HepG2 (cell line): ENCODE results near the gene MAP2K7. TPM values are rescaled to one million over a fixed set of nuclear protein-coding genes. Genes with fewer than 3 reads are reported as not detected.
A peak's percentile ranks its signal among the peaks of the same experiment; 100 is the strongest.

Experiments used
- ARID4A ChIP-seq: sonication (generic); formaldehyde crosslinking; IDR thresholded peaks from 2 replicates; pipeline ENCODE4 v1.5.0; 2020; ENCODE audit warnings: mild to moderate bottlenecking, missing genetic modification reagents, borderline replicate concordance
- HMGXB3 ChIP-seq: sonication (generic); formaldehyde crosslinking; IDR thresholded peaks from 2 replicates; pipeline ENCODE4 v1.4.0; 2020; ENCODE audit warnings: missing genetic modification reagents, borderline replicate concordance
- JUNB ChIP-seq: sonication (generic); formaldehyde crosslinking; IDR thresholded peaks from 2 replicates; pipeline ENCODE4 v1.8.0; 2022; ENCODE audit warnings: missing genetic modification reagents, mild to moderate bottlenecking, borderline replicate concordance
- MIXL1 ChIP-seq: IDR thresholded peaks from 2 replicates; pipeline ENCODE4 v1.6.1; 2016
- MNT ChIP-seq: fragments of 450-650 bp; IDR thresholded peaks from 2 replicates; pipeline ENCODE4 v1.6.1; 2016
- SMAD1 ChIP-seq: sonication (generic); formaldehyde crosslinking; IDR thresholded peaks from 2 replicates; pipeline ENCODE4 v1.4.0; 2020; ENCODE audit warnings: missing genetic modification reagents, low read depth, mild to moderate bottlenecking, borderline replicate concordance
- TBL1XR1 ChIP-seq: fragments of 150-350 bp; IDR thresholded peaks from 2 replicates; pipeline ENCODE4 v1.6.1; 2014; ENCODE audit warnings: borderline replicate concordance, low read length; ENCODE audit not compliant: partially characterized antibody
- ZBTB44 ChIP-seq: sonication (generic); formaldehyde crosslinking; IDR thresholded peaks from 2 replicates; pipeline ENCODE4 v1.4.0; 2020; ENCODE audit warnings: missing genetic modification reagents
- ZFP90 ChIP-seq: sonication (generic); formaldehyde crosslinking; IDR thresholded peaks from 2 replicates; pipeline ENCODE4 v1.8.0; 2022; ENCODE audit warnings: missing genetic modification reagents, mild to moderate bottlenecking, inconsistent platforms, borderline replicate concordance
- ZNF253 ChIP-seq: sonication (generic); formaldehyde crosslinking; IDR thresholded peaks from 2 replicates; pipeline ENCODE4 v1.8.0; 2022; ENCODE audit warnings: mild to moderate bottlenecking, missing genetic modification reagents, borderline replicate concordance
- ZNF382 ChIP-seq: sonication (generic); formaldehyde crosslinking; IDR thresholded peaks from 2 replicates; pipeline ENCODE4 v1.5.0; 2020; ENCODE audit warnings: missing genetic modification reagents, mild to moderate bottlenecking, borderline replicate concordance
- ZNF709 ChIP-seq: sonication (generic); formaldehyde crosslinking; IDR thresholded peaks from 2 replicates; pipeline ENCODE4 v1.5.0; 2020; ENCODE audit warnings: mild to moderate bottlenecking, missing genetic modification reagents
- ZUFSP ChIP-seq: sonication (generic); formaldehyde crosslinking; IDR thresholded peaks from 2 replicates; pipeline ENCODE4 v1.9.0; 2021; ENCODE audit warnings: missing genetic modification reagents, mild to moderate bottlenecking, borderline replicate concordance
- polyA plus RNA-seq, 8 experiments: library from polyadenylated mRNA; depleted of rRNA in 3 of 8; stranded (reverse) in 7 of 8; unstranded in 1 of 8; fragments of >200 nt; fragmentation: Illumina TruSeq in 4 of 8; extraction: Trizol in 4 of 8; gene quantifications; 2 replicates each; pipeline versions ENCODE4 v1.2.1 to v1.2.3, GENCODE V29; 2011 to 2016; ENCODE audit warnings: low read depth in 4 of 8, missing spikeins in 1 of 8, mixed read lengths in 1 of 8; ENCODE audit not compliant: insufficient read depth in 1 of 8
- total RNA-seq, 5 experiments: library from RNA; depleted of rRNA; stranded (reverse); fragments of >200 nt; fragmentation: Illumina TruSeq; extraction: Trizol; gene quantifications; 2 replicates each; pipeline ENCODE4 v1.2.3, GENCODE V29; 2016; ENCODE audit warnings: low read depth in 1 of 5

Gene MAP2K7
- total and polyA plus RNA-seq, 2 of the 13 experiments (the other 11 are each of a cell fraction or from before 2014, with no cell fraction given), result 9.0 to 10.8 TPM

GRCh38 chr19:7919610-7920518 lies 16.2 kb downstream of the MAP2K7 start, which contains the start of gene SNAPC2 (continued):
- peak; percentile 9; the same call in 1 of the 2 replicates for TF ChIP-seq MNT
- TF ChIP-seq ZUFSP (CRISPR knock-in tag), result no peak
- TF ChIP-seq ARID4A (CRISPR knock-in tag), result peak; percentile 82; the same call in 1 of the 2 replicates
- peak; percentile 59; the same call in 1 of the 2 replicates for TF ChIP-seq ZFP90
- no peak for TF ChIP-seq ZNF253 (CRISPR knock-in tag)
- TF ChIP-seq MIXL1 (CRISPR knock-in tag), result no peak
- TF ChIP-seq TBL1XR1, result no peak
- TF ChIP-seq ZNF382 (CRISPR knock-in tag), result no peak
- no peak for TF ChIP-seq ZNF709 (CRISPR knock-in tag)
- no peak for TF ChIP-seq JUNB (CRISPR knock-in tag)
- TF ChIP-seq SMAD1 (CRISPR knock-in tag), result no peak; the same call in 1 of the 2 replicates
- TF ChIP-seq HMGXB3 (CRISPR knock-in tag), result peak; percentile 64; the same call in 1 of the 2 replicates
- no peak for TF ChIP-seq ZBTB44 (CRISPR knock-in tag)
